HepG2 (cell line): Measurements from ENCODE around the gene TRAF3. TPM values are rescaled to one million over a fixed set of nuclear protein-coding genes. Genes with fewer than 3 reads are reported as not detected.

Source experiments
- ATAC-seq: fragments of 200-7000 bp; cut with Tn5 transposase; 3 replicates; pipeline ENCODE4 v1.9.1; 2020; ENCODE audit warnings: mild to moderate bottlenecking, moderate library complexity
- BruUV-seq: library from RNA; stranded (reverse); fragments of 400-500 nt; replicated peaks from 2 replicates; lab custom pipeline; 2021; lab: Mats Ljungman, UMichigan
- CTCF ChIA-PET: fragments of 300-600 bp; formaldehyde crosslinking; extraction: SDS; loops from one replicate; lab custom pipeline; 2021; ENCODE audit warnings: low total read pairs, inconsistent platforms, low intra/inter-chr PET ratio; lab: Yijun Ruan, JAX
- POLR2A ChIA-PET: fragments of 350-600 bp; sonication (Branson Sonifier 250); formaldehyde crosslinking; loops from one replicate; lab custom pipeline; 2020; ENCODE audit warnings: antibody characterized with exemption, inconsistent platforms; lab: Yijun Ruan, JAX
- DNase-seq: peaks from one replicate; pipeline ENCODE4 v3.0.0-alpha.2; 2015; ENCODE audit warnings: low spot score
- FAIRE-seq: peaks from 3 replicates; lab custom pipeline; 2011; peaks lifted over from hg19 to GRCh38; lab: Jason Lieb, UNC
- H2AFZ ChIP-seq: one replicate; pipeline ENCODE4 v1.6.1; 2011; ENCODE audit warnings: low read length, inconsistent platforms
- H3K27ac ChIP-seq: fragments of 300-600 bp; 3 replicates; pipeline ENCODE4 v1.8.0; 2011; ENCODE audit warnings: mixed run types, mild to moderate bottlenecking, mixed read lengths, low read length, inconsistent platforms; ENCODE audit not compliant: insufficient read depth; ENCODE audit errors: extremely low read length
- H3K27me3 ChIP-seq, 2 experiments: fragments of 200-600 bp in 1 of 2; 2 replicates in 1 of 2; 3 replicates in 1 of 2; pipeline versions ENCODE4 v1.6.0 to v1.8.0; 2011; ENCODE audit warnings: low read length in 2 of 2, mild to moderate bottlenecking in 2 of 2, moderate library complexity in 2 of 2, inconsistent platforms in 1 of 2; ENCODE audit not compliant: insufficient read depth in 2 of 2, control insufficient read depth in 1 of 2
- H3K36me3 ChIP-seq, 2 experiments: fragments of 200-600 bp in 1 of 2; replicated peaks in 1 of 2; 2 replicates in 1 of 2; 3 replicates in 1 of 2; pipeline versions ENCODE4 v1.5.1 to v1.8.0; 2011; ENCODE audit warnings: low read length in 2 of 2, inconsistent platforms in 1 of 2; ENCODE audit not compliant: insufficient read depth in 2 of 2, control insufficient read depth in 1 of 2
- H3K4me1 ChIP-seq: 2 replicates; pipeline ENCODE4 v1.5.1; 2012; ENCODE audit warnings: low read length, inconsistent platforms; ENCODE audit not compliant: insufficient read depth
- H3K4me2 ChIP-seq: 2 replicates; pipeline ENCODE4 v1.6.0; 2011; ENCODE audit warnings: low read depth, low read length, inconsistent platforms
- H3K4me3 ChIP-seq, 3 experiments: fragments of 200-600 bp in 1 of 3; sonication (generic), shearing (Covaris generic) in 1 of 3; replicated peaks in 1 of 3; 2 replicates each; pipeline ENCODE4 v1.5.1; 2011 to 2016; ENCODE audit warnings: low read length in 3 of 3, inconsistent platforms in 2 of 3, low read depth in 2 of 3, mild to moderate bottlenecking in 2 of 3, control low read depth in 1 of 3, mixed read lengths in 1 of 3; ENCODE audit not compliant: insufficient read depth in 1 of 3
- H3K79me2 ChIP-seq: one replicate; pipeline ENCODE4 v1.6.1; 2011; ENCODE audit warnings: low read length, inconsistent platforms; ENCODE audit not compliant: insufficient read depth
- H3K9ac ChIP-seq: 2 replicates; pipeline ENCODE4 v1.6.0; 2011; ENCODE audit warnings: mild to moderate bottlenecking, low read depth, low read length, inconsistent platforms; ENCODE audit not compliant: insufficient read depth
- H3K9me3 ChIP-seq: 2 replicates; pipeline ENCODE4 v1.5.1; 2012; ENCODE audit warnings: mild to moderate bottlenecking, low read length
- H4K20me1 ChIP-seq: 2 replicates; pipeline ENCODE4 v1.6.0; 2011; ENCODE audit warnings: inconsistent platforms, mild to moderate bottlenecking, low read length, moderate library complexity; ENCODE audit not compliant: insufficient read depth
- AHR ChIP-seq: IDR thresholded peaks from 2 replicates; pipeline ENCODE4 v1.6.1; 2018; ENCODE audit warnings: missing genetic modification reagents, missing compliant biosample characterization
- BCL3 ChIP-seq: sonication (generic); formaldehyde crosslinking; IDR thresholded peaks from 2 replicates; pipeline ENCODE4 v1.5.1; 2020; ENCODE audit warnings: mild to moderate bottlenecking, missing genetic modification reagents, moderate library complexity
- CEBPB ChIP-seq: IDR thresholded peaks from 2 replicates; pipeline ENCODE4 v1.6.1; 2011; ENCODE audit warnings: low read depth, low read length, improper control_type of control experiment, borderline replicate concordance
- CEBPG ChIP-seq: IDR thresholded peaks from 2 replicates; pipeline ENCODE4 v1.6.1; 2016
- EHMT2 ChIP-seq: fragments of 200-600 bp; sonication (generic); IDR thresholded peaks from 2 replicates; pipeline ENCODE4 v1.7.0; 2017; ENCODE audit warnings: antibody characterized with exemption, low read depth, low read length, borderline replicate concordance
- ELF1 ChIP-seq: sonication (generic); formaldehyde crosslinking; IDR thresholded peaks from 2 replicates; pipeline ENCODE4 v1.4.0; 2020; ENCODE audit warnings: missing genetic modification reagents
- FIP1L1 ChIP-seq: fragments of 200-400 bp; formaldehyde crosslinking; IDR thresholded peaks from 2 replicates; pipeline ENCODE4 v1.6.1; 2018; ENCODE audit warnings: low read depth, mild to moderate bottlenecking, low read length, moderate library complexity, borderline replicate concordance; ENCODE audit not compliant: insufficient read depth
- FOXK2 ChIP-seq: fragments of 450-650 bp; IDR thresholded peaks from 2 replicates; pipeline ENCODE4 v1.6.1; 2016
- HDAC2 ChIP-seq: sonication (generic); formaldehyde crosslinking; IDR thresholded peaks from 2 replicates; pipeline ENCODE4 v1.4.0; 2020; ENCODE audit warnings: missing genetic modification reagents
- MED1 ChIP-seq: sonication (generic); formaldehyde crosslinking; IDR thresholded peaks from 2 replicates; pipeline ENCODE4 v1.4.0; 2020; ENCODE audit warnings: missing genetic modification reagents
- ONECUT2 ChIP-seq: sonication (generic); formaldehyde crosslinking; IDR thresholded peaks from 2 replicates; pipeline ENCODE4 v1.4.0; 2020; ENCODE audit warnings: missing genetic modification reagents
- PITX1 ChIP-seq: sonication (generic); formaldehyde crosslinking; IDR thresholded peaks from 2 replicates; pipeline ENCODE4 v1.5.1; 2020; ENCODE audit warnings: mild to moderate bottlenecking, missing genetic modification reagents
- RARG ChIP-seq: sonication (generic); formaldehyde crosslinking; IDR thresholded peaks from 2 replicates; pipeline ENCODE4 v1.4.0; 2020; ENCODE audit warnings: low read depth, mild to moderate bottlenecking, missing genetic modification reagents
- TAF1 ChIP-seq: sonication (generic); formaldehyde crosslinking; IDR thresholded peaks from 2 replicates; pipeline ENCODE4 v1.4.0; 2020; ENCODE audit warnings: missing genetic modification reagents
- TEF ChIP-seq: sonication (generic); formaldehyde crosslinking; IDR thresholded peaks from 2 replicates; pipeline ENCODE4 v1.5.0; 2020; ENCODE audit warnings: missing genetic modification reagents
- ZFP37 ChIP-seq: sonication (generic); formaldehyde crosslinking; IDR thresholded peaks from 2 replicates; pipeline ENCODE4 v1.4.0; 2020; ENCODE audit warnings: missing genetic modification reagents, borderline replicate concordance
- ZNF225 ChIP-seq: sonication (generic); formaldehyde crosslinking; IDR thresholded peaks from 2 replicates; pipeline ENCODE4 v1.4.0; 2020; ENCODE audit warnings: mild to moderate bottlenecking, missing genetic modification reagents
- ZNF354B ChIP-seq: sonication (generic); formaldehyde crosslinking; IDR thresholded peaks from 2 replicates; pipeline ENCODE4 v1.8.0; 2022; ENCODE audit warnings: mild to moderate bottlenecking, missing genetic modification reagents
- ZNF687 ChIP-seq: sonication (generic); formaldehyde crosslinking; IDR thresholded peaks from 2 replicates; pipeline ENCODE4 v1.5.1; 2020; ENCODE audit warnings: mild to moderate bottlenecking, missing genetic modification reagents, moderate library complexity
- WGBS: methylation state at CpG from one replicate; pipeline ENCODE4 v1.1.6; 2017; ENCODE audit warnings: low lambda C conversion rate; 5-methylcytosine and 5-hydroxymethylcytosine counted together
- in situ Hi-C: cut with HindIII; loops from 2 replicates; pipeline ENCODE4 v1.10.0; 2017; ENCODE audit warnings: low pct_unique_long_range_greater_than_20kb; ENCODE audit not compliant: extremely low pct_ligation_motif_present
- intact Hi-C: fragments of 100-400 bp; cut with micrococcal nuclease; formaldehyde crosslinking; loops from one replicate; pipeline ENCODE4 v1.10.0; 2022; ENCODE audit not compliant: unreplicated experiment
- polyA plus RNA-seq, 8 experiments: library from polyadenylated mRNA; depleted of rRNA in 3 of 8; stranded (reverse) in 7 of 8; unstranded in 1 of 8; fragments of >200 nt; fragmentation: Illumina TruSeq in 4 of 8; extraction: Trizol in 4 of 8; gene quantifications; 2 replicates each; pipeline versions ENCODE4 v1.2.1 to v1.2.3, GENCODE V29; 2011 to 2016; ENCODE audit warnings: low read depth in 4 of 8, missing spikeins in 1 of 8, mixed read lengths in 1 of 8; ENCODE audit not compliant: insufficient read depth in 1 of 8
- total RNA-seq, 5 experiments: library from RNA; depleted of rRNA; stranded (reverse); fragments of >200 nt; fragmentation: Illumina TruSeq; extraction: Trizol; gene quantifications; 2 replicates each; pipeline ENCODE4 v1.2.3, GENCODE V29; 2016; ENCODE audit warnings: low read depth in 1 of 5

Gene TRAF3
- total and polyA plus RNA-seq, 2 of the 13 experiments (the other 11 are each of a cell fraction or from before 2014, with no cell fraction given): 6.9 to 12.2 TPM

- Histone ChIP-seq H4K20me1 (no peaks in the 10 kb centered on the region), H3K9ac (no peak overlapping the region), H3K36me3 (peaks cover 1 to 23% of the 10 kb centered on the region in 2 experiments; a peak in 1 of 5 replicates), H3K27me3 (no peaks in the 10 kb centered on the region), H3K27ac (no peak overlapping the region), H3K79me2 (no peaks in the 10 kb centered on the region), H3K4me2 (no peak overlapping the region), H3K9me3 (no peaks in the 10 kb centered on the region), H3K4me3 (no peak overlapping the region), H3K4me1 (peaks cover 28% of the 10 kb centered on the region), H2AFZ (no peak overlapping the region)
- BruUV-seq: no TSS peak
- DNase-seq: peak; percentile 44
- 79% methylated on average over 5 of the region's 6 CpGs for WGBS
- CTCF ChIA-PET: no interaction called here
- peak; percentile 86 for ATAC-seq
- in situ Hi-C loops (no loop called here), intact Hi-C loops (loop anchor here (10.0 kb wide), 1 partner anchor 104 kb away; the partner anchor contains the start of gene TRAF3)
- POLR2A ChIA-PET: no interaction called here
- no peak for FAIRE-seq
- peak; percentile 47; the same call in 1 of the 2 replicates for TF ChIP-seq CEBPG (CRISPR knock-in tag)
- no peak for TF ChIP-seq PITX1 (CRISPR knock-in tag)
- TF ChIP-seq ZNF225: no peak
- no peak for TF ChIP-seq FIP1L1
- TF ChIP-seq TEF: no peak
- TF ChIP-seq TAF1 (CRISPR knock-in tag): no peak
- TF ChIP-seq ZFP37: no peak
- peak; percentile 27; the same call in 1 of the 2 replicates for TF ChIP-seq HDAC2 (CRISPR knock-in tag)
- TF ChIP-seq CEBPB: peak; percentile 59; the same call in 1 of the 2 replicates
- no peak for TF ChIP-seq RARG
- no peak for TF ChIP-seq AHR (CRISPR knock-in tag)
- TF ChIP-seq ELF1 (CRISPR knock-in tag): 0 out of 2 replicates have a peak, but pooled peaks have one; percentile 14
- no peak for TF ChIP-seq EHMT2
- no peak for TF ChIP-seq BCL3 (CRISPR knock-in tag)
- no peak for TF ChIP-seq FOXK2
- peak; percentile 43 for TF ChIP-seq ZNF687
- no peak for TF ChIP-seq ZNF354B (CRISPR knock-in tag)
- no peak for TF ChIP-seq ONECUT2
- TF ChIP-seq MED1 (CRISPR knock-in tag): 0 out of 2 replicates have a peak, but pooled peaks have one; percentile 12
These were observed 101.8 kb downstream of the TRAF3 start for GRCh38 chr14:102878970-102879460.
